GM19035 (cell line): Measurements from ENCODE around the gene HIF3A.

Experiments
- ATAC-seq: cut with Tn5 transposase; IDR thresholded peaks from one replicate; pipeline ENCODE4 v1.9.1; 2021; ENCODE audit not compliant: unreplicated experiment

The HIF3A gene

DNA sequence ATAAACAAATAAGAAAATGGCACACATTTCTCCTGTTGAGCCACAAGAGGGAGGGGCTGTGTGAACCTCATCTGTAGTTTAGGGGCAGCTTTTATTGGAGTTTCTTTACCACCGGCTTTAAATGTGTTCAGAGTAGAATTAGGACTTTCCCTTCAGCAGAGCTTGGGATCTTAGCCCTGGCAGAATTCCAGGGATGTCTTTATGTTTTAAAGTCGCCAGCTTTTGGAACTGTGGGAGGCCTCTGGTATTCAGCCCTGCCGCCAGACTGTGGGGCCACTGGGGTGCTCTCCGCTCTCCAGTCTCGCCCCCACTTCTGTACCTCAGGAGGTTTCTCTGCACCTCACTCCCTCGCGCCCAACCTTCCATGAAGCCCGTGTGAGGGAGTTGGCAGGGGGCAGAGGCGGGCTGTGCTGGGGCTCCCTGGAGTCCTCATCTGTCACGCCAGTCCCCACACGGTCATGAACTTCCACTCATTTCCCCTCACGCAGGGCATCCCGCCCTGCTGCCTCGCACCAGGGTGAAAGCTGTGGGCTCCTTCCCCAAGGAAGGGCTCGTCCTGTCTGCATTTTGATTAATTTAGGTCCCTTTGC is 85.0 kb downstream of the HIF3A start:
- no peak for ATAC-seq

DNA sequence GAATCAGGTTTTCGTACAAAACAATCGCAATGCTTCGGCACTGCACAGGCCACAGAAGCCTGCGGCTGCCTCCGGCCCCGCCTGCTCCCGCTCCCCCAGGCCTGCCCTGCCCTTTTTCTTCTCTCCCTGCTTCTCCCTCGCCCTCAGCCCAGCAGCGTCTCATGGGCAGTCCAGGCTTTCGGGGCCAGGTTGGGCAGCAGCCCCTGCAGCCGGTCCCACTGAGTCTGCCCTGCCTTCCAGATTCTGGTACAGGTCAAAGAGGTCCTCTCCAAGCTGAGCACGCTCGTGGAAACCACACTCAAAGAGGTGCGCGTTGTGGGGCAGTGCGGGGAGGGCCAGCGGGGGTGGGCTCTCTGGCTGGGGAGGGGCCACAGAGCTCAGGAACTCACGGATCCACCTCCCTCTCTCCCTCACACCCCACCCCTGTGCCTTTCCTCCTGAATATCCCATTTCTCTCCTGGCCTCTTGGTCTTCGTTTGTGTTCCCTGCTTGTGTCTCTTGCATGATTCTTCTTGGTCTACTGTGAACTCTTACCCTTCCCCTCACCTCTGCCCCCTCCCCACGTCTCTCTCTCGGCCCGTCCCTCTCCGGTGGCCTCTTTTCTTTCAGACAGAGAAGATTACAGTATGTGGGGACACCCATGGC is 86.5 kb downstream of the HIF3A start:
- no peak for ATAC-seq

- ATAC-seq, result no peak
Observed at GRCh38 chr19:46383846-46384245, 87.0 kb downstream of the HIF3A start.

DNA sequence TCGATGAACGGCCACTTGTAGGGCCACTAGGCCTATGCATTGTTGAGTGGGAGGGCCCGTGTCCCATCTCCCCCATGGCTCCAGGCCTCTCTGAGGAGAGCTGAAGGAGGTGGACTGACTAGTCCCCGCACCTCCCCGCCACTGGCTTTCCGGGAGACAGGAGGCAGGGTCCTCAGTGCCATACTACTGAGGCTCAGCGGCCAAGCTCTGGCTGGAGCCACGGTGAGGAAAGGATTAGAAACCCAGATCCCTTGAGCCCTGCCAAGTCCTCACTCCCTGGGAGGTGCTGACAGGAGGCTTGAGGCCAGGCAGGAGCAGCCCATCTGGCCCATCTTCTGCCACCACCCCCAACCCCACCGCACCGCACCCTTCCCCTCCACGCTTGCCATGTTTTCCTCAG is 87.6 kb downstream of the HIF3A start:
- no peak for ATAC-seq

DNA sequence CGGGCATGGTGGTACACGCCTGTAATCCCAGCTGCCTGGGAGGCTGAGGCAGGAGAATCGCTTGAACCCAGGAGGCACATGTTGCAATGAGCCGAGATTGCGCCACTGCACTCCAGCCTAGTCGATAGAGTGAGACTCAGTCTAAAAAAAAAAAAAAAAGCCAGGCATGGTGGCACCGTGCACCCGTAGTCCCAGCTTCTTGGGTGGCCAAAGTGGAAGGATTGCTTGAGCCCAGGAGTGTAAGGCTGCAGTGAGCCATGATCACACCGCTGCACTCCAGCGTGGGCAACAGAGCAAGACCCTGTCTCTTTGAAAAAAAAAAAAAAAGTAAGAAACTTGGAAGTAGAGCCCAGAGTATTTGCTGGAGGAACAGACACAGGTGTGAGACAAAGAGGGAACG is 88.8 kb downstream of the HIF3A start:
- no peak for ATAC-seq

DNA sequence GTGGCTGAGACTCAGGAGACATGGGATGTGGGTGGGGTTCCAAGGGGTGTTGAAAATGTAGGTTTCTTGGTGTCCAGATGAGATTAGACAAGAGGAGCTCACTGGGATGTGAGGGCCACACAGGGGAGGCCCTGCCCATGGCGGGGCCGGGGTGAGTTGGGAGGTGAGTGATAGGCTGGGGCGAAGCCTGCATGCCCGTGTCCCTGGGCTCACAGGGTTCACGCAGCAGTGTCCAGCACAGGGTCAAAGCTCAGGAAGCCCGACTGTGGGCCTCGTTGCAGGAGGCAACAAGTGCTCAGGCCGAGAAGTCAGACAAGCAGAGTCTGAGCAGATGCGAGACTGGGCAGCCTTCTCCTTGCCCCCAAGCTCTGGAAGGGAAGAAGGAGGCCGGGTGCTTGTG is 89.3 kb downstream of the HIF3A start:
- no peak for ATAC-seq

GRCh38 chr19:46386996-46387712 is 90.3 kb downstream of the HIF3A start:
- no peak for ATAC-seq

DNA sequence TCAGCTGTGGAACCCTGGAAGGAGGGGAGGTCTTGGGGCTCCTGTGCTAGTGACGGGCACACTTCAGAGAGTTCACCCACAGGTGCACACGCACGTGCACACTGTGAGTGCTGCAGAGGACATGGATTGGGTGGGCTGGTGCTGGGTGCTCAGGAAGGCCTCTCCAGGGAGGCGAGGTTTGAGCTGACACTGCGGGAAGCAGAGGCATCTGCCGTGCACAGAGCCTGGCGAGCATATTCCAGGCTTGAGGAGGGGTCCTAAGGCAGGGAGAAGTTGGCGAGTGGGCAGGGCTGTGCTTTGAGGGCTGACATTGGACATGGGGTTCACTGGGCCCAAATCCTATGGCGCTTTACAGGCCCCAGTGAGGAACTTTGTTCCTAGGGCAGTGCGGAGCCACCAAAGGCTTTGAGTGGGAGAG is 90.9 kb downstream of the HIF3A start:
- ATAC-seq, result no peak

- no peak for ATAC-seq
Observed at GRCh38 chr19:46388311-46389095, 91.7 kb downstream of the HIF3A start.

DNA sequence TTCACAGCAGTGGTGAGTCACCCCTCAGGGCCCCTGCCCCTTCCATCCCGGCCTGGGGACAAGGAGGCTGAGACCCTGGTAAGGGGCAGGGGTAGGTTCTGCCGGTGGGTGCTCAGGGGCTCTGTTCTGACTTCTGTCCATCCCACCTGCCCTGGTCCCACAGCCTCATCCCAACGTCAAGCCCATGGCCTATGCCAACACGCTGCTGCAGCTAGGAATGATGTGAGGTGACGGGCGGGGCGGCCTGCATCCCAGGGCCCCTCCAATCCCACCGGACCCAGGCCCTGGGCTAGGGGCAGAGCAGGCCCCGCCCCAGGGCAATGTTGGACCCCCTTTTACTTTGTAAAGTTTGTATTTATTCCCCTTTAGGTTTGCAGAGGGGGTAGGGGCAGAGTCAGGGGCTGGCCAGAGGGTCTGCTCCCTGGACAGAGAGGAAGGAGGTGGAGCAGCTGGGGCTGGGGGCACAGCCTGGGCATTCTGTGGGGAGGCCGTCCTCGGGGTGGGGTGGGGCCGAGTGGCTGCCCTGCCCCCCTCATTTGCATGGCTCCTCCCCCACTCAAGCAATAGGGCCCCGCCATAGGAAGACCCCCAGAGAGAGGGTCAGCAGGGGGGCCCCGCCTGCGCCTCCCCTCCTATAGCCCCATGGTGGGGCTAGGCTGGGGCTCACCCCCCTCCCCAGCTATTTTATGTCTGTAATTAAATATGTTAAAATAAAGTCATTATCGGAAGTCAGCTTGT is 93.4 kb downstream of the HIF3A start:
- ATAC-seq, result no peak

DNA sequence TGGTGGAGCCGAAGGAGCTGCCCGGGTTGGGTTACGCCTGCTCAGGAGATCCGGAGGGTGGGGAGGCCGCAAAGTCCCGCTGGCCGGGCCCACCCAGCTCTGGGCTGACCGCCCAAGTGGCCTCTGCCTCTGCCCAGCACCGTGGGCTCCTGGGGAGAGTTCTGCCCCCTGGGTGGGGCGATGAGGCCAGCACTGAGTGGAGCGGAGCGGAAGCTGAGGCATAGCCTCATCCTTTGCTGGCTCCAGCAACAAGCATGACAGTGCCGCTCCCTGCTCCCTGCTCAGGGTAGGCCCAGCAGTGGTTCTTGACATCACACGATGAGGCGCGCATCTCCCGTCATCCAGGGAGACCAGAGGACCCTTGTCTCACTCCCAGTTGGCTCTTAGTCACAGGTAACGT is 94.0 kb downstream of the HIF3A start:
- ATAC-seq, result no peak

DNA sequence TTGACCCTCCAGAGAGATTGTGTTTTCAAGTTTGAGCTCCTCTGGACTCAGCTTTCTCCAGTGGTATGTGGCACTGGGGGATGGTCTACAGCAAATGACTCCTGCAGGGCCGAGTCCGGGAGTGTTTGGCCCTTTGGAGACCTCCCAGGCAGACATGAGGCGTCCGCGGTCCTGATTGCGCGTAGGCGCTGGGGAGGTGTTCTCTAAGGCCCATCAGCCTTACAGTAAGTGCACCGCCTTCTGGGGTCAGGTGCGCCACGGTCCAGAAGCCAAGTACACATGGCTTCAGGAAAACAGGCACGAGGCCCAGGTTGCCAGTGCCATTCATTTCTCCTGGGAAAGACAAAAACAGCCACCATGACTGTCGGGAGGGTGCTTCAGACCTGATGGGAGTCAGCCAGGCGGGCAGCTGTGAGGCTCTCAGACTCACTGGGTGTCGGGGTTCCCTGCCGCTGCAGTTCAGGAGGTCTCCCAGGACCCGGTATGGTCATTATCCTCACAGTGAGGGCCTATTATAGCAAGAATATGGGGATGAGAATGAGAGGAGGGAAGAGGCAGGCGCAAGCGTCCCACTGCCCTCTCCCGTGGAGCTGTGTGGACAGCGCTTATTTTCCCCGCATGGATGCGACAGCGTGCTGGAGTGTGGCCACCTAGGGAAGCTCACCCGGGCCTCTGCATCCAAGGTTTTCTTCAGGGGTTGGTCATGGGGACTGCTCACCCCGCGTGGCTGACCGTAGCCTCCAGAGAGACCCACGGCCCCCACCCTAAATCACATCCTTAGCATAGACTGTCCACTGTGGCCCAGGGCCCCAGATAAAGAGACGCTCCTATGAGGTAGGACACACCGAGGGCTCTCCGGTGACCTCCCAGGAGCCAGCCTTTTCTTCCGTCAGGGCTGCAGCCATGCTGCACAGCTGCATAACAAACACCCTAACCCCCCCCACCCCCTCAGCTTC is 94.7 kb downstream of the HIF3A start:
- no peak for ATAC-seq

- ATAC-seq, result no peak
Observed at GRCh38 chr19:46392252-46392801, 95.5 kb downstream of the HIF3A start.

DNA sequence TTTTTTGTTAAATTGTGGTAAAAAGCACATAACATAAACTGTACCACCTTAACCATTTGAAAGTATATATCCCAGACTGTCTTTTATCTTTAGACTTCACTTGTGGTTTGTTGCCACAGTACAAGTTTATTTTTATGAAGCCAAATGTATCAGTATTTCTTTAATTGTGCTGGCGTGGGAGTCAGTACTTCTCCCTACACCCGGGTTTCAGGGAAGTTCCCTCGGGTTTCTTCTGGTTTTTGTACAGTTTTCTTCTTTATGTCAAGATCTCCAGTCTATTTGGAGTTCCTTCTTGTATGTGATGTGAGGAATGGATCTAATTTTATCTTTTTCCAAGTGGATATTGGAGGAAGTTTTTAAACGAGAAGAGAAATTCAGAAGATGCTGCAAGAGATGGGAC is 96.0 kb downstream of the HIF3A start:
- ATAC-seq, result no peak
